22Rv1 (cell line): ENCODE data around the gene PF4V1.
A peak's percentile ranks its signal among the peaks of the same experiment; 100 is the strongest.

ENCODE experiments used
- H3K27ac ChIP-seq: fragments of 450-650 bp; 2 replicates; pipeline ENCODE4 v1.5.1; 2017
- ZFX ChIP-seq: fragments of 450-650 bp; IDR thresholded peaks from 2 replicates; pipeline ENCODE4 v1.6.1; 2017; ENCODE audit warnings: antibody characterized with exemption, borderline replicate concordance
- TF ChIP-seq, protein P1 (sequence below): fragments of 450-650 bp; IDR thresholded peaks from 2 replicates; pipeline ENCODE4 v1.5.1; 2017; ENCODE audit warnings: mild to moderate bottlenecking

The PF4V1 gene

GRCh38 chr4:73855406-73855805 is 2.3 kb downstream of the PF4V1 start:
- no peak for TF ChIP-seq ZFX
- TF ChIP-seq, protein P1, sequence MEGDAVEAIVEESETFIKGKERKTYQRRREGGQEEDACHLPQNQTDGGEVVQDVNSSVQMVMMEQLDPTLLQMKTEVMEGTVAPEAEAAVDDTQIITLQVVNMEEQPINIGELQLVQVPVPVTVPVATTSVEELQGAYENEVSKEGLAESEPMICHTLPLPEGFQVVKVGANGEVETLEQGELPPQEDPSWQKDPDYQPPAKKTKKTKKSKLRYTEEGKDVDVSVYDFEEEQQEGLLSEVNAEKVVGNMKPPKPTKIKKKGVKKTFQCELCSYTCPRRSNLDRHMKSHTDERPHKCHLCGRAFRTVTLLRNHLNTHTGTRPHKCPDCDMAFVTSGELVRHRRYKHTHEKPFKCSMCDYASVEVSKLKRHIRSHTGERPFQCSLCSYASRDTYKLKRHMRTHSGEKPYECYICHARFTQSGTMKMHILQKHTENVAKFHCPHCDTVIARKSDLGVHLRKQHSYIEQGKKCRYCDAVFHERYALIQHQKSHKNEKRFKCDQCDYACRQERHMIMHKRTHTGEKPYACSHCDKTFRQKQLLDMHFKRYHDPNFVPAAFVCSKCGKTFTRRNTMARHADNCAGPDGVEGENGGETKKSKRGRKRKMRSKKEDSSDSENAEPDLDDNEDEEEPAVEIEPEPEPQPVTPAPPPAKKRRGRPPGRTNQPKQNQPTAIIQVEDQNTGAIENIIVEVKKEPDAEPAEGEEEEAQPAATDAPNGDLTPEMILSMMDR: no peak
- H3K27ac ChIP-seq: no peak overlapping the region

GRCh38 chr4:73856518-73856917 is 3.4 kb downstream of the PF4V1 start:
- no peak for TF ChIP-seq ZFX
- TF ChIP-seq, protein P1: no peak
- no peak overlapping the region for H3K27ac ChIP-seq

DNA sequence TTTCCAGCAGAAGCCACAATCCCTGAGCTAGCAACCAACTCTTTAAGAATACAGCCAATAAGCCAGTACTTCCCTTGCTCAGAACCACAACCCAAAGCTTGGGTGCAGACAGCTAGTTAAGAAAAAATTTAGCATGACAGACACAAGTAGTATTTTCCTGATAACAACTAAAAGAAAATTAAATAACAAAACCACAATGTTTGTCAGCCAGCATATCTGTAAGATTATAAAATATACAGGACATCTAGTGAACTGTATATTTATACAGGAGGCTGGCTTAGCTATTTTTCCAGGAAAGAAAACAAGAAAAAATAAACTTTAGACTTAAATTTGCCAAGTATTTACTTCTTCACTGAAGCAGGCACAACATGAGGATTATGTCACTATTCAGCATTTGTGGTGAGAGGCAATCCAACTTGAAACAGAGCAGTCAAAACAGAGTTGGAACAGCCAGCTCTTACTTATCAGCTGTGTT is 6.6 kb downstream of the PF4V1 start:
- TF ChIP-seq ZFX: no peak
- H3K27ac ChIP-seq: no peak overlapping the region

GRCh38 chr4:73860181-73860580 is 7.1 kb downstream of the PF4V1 start:
- no peak overlapping the region for H3K27ac ChIP-seq
- TF ChIP-seq ZFX: no peak
- TF ChIP-seq, protein P1: no peak

- no peak overlapping the region for H3K27ac ChIP-seq
- TF ChIP-seq, protein P1: no peak
- no peak for TF ChIP-seq ZFX
Observed at GRCh38 chr4:73860917-73861316, 7.8 kb downstream of the PF4V1 start.

DNA sequence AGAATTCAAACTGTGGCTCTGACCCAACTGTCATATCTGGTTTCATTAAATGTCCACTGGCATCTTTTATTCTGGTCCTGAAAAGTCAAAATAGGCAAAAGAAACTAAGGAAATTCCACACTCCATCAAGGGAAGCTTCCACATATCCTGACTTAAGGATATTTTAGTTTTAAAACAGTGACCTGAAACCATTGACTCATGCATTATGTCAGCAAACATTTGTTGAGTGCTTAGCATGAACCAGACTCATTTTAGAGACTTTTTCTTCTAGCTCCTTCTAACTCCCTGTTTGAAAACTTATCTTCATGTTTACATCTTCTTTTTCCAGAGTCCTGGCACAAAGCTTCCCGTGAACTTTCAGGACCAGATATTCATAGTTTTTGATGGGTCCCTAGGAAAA is 9.2 kb downstream of the PF4V1 start:
- no peak for TF ChIP-seq ZFX
- TF ChIP-seq, protein P1: no peak
- H3K27ac ChIP-seq: no peak overlapping the region

GRCh38 chr4:73864365-73864764 is 11.3 kb downstream of the PF4V1 start:
- H3K27ac ChIP-seq: no peak overlapping the region
- no peak for TF ChIP-seq ZFX
- TF ChIP-seq, protein P1: peak; percentile 79

DNA sequence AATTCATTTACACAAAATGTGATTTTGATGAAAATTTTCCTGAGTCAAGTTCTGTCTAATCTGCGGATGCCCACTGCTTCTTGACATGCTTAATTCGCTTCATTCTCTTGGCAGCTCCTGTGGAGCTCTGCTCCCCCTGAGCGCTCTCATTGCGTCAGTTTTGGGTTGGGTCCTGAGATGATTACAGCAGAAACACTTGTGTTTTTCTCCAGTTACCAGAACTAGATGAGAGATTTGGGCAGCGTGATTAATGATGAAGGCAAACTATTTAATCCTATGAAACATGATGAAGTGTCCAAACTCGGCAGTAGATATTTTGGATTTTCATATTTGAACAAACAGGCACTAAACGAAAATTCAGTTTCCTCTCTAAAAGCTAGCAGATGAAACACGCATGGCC is 11.9 kb downstream of the PF4V1 start:
- H3K27ac ChIP-seq: no peak overlapping the region
- TF ChIP-seq, protein P1: no peak
